ENCODE data around the gene CDRT15. TPM values are rescaled to one million over a fixed set of nuclear protein-coding genes. Genes with fewer than 3 reads are reported as not detected.

CDRT15 gene
- total RNA-seq, 1 experiment from 2014 or later: not detected

DNA sequence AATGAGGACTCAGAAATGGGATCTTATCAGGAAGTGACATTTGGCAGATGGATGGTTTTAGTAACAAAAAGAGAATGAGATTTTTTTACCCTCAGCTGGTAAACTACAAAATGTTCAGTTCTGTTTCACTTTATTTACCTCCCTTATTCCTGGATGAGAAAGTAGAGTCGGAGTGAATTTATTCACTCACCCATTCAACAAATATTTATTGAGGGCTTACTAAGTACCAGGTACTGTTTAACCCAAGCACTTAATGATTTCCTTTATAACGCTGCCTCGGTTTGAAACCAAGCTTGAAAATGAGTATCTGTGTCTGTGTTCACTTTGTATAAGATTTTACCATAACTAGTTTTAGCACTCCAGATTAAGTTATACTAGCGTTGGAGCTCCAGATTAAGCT, 38.1 kb downstream of the CDRT15 start:
- Histone ChIP-seq H3K27ac (ENCODE audit: low read length) (no peak overlapping the region), H3K9me2 (replicated peaks; ENCODE audit: low read length) (no peaks in the 10 kb centered on the region), H3K4me3 (ENCODE audit: low read length) (no peak overlapping the region), H3K4me1 (ENCODE audit: insufficient read depth, low read length) (no peaks in the 10 kb centered on the region), H4K20me1 (ENCODE audit: low read length) (no peaks in the 10 kb centered on the region), H3K9ac (ENCODE audit: low read length) (no peak overlapping the region), H3K27me3 (ENCODE audit: low read length) (no peaks in the 10 kb centered on the region), H2AFZ (ENCODE audit: low read length) (no peak overlapping the region), H3K79me2 (ENCODE audit: low read length) (no peaks in the 10 kb centered on the region), H3K4me2 (ENCODE audit: low read length) (no peak overlapping the region), H3F3A (ENCODE audit: low read length, unreplicated experiment) (no peaks in the 10 kb centered on the region), H3K36me3 (ENCODE audit: low read depth, low read length) (peaks cover 3% of the 10 kb centered on the region; the same call in 1 of the 2 replicates), H3K9me3 (ENCODE audit: low read length) (no peaks in the 10 kb centered on the region)
- CTCF ChIA-PET: no interaction called here
- POLR2A ChIA-PET (ENCODE audit: unreplicated experiment): no interaction called here
- TF ChIP-seq CTCF (conservative IDR thresholded peaks at IDR 0.05; ENCODE audit: low read depth, low read length) (no peak), EZH2 (IDR thresholded peaks at IDR 0.05; ENCODE audit: low read length, unreplicated experiment) (no peak), EZH2phosphoT487 (IDR thresholded peaks at IDR 0.05; ENCODE audit: borderline replicate concordance, low read length) (no peak)
- ATAC-seq: no peak
- DNase-seq: no peak
- BruUV-seq (replicated peaks): no TSS peak
- intact Hi-C loops (cut with micrococcal nuclease): no loop called here

DNA sequence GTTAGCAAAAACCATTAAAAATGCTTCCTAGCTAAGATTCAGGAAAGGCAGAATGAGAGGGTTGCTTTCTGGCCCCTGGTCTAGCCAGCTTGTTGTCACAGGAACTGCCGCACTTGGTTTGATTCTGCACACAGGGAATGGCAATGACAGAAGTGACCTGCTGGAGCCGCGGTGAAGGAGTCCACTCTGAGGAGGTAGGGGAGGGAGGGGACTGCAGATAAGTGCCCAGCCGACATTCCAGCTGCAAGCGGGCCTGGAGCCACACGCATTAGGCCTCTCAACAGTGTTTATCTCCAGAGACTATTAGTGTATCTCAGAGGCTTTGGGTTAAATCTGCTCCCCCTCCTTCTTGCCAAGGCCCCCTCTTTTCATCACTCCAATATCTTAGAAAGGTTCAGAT, 38.6 kb downstream of the CDRT15 start:
- H2AFZ ChIP-seq (ENCODE audit: low read length): no peak overlapping the region

More for the DNA sequence above, 38.6 kb downstream of the CDRT15 start:
- ChIA-PET POLR2A (ENCODE audit: unreplicated experiment) (no interaction called here), CTCF (no interaction called here)
- BruUV-seq (replicated peaks): no TSS peak
- ATAC-seq: no peak
- H3K27me3 ChIP-seq (ENCODE audit: low read length): no peaks in the 10 kb centered on the region
- H3K9ac ChIP-seq (ENCODE audit: low read length): no peak overlapping the region
- H3K79me2 ChIP-seq (ENCODE audit: low read length): no peaks in the 10 kb centered on the region
- H3K9me3 ChIP-seq (ENCODE audit: low read length): no peaks in the 10 kb centered on the region
- DNase-seq: no peak
- H3K4me2 ChIP-seq (ENCODE audit: low read length): no peak overlapping the region
- H4K20me1 ChIP-seq (ENCODE audit: low read length): no peaks in the 10 kb centered on the region
- H3K9me2 ChIP-seq (replicated peaks; ENCODE audit: low read length): no peaks in the 10 kb centered on the region
- no peak for TF ChIP-seq CTCF (conservative IDR thresholded peaks at IDR 0.05; ENCODE audit: low read depth, low read length)
- no peak for TF ChIP-seq EZH2 (IDR thresholded peaks at IDR 0.05; ENCODE audit: low read length, unreplicated experiment)
- no peak for TF ChIP-seq EZH2phosphoT487 (IDR thresholded peaks at IDR 0.05; ENCODE audit: borderline replicate concordance, low read length)
- intact Hi-C loops (cut with micrococcal nuclease): no loop called here
- H3K4me3 ChIP-seq (ENCODE audit: low read length): no peak overlapping the region
- peaks cover 3% of the 10 kb centered on the region; the same call in 1 of the 2 replicates for H3K36me3 ChIP-seq (ENCODE audit: low read depth, low read length)
- no peak overlapping the region for H3K27ac ChIP-seq (ENCODE audit: low read length)
- H3F3A ChIP-seq (ENCODE audit: low read length, unreplicated experiment): no peaks in the 10 kb centered on the region
- H3K4me1 ChIP-seq (ENCODE audit: insufficient read depth, low read length): no peaks in the 10 kb centered on the region
